Prostate gland (tissue), 2 donors: Measurements from ENCODE around the gene SVOP. TPM values are rescaled to one million over a fixed set of nuclear protein-coding genes. Genes with fewer than 3 reads are reported as not detected.

Source experiments
- DNase-seq: peaks from one replicate; pipeline ENCODE4 v3.0.0-alpha.2; 2019; ENCODE audit warnings: low spot score
- H3K27ac ChIP-seq, 2 donors: fragments of 200-600 bp; sonication (generic); 2 replicates each; pipeline ENCODE4 v1.5.1; 2017 to 2019
- H3K27me3 ChIP-seq: fragments of 200-600 bp; sonication (generic); replicated peaks from 2 replicates; pipeline ENCODE4 v1.5.1; 2019; ENCODE audit not compliant: insufficient read depth
- H3K36me3 ChIP-seq, 2 donors: fragments of 200-600 bp; sonication (generic); 1 replicate in 1 of 2; 2 replicates in 1 of 2; pipeline versions ENCODE4 v1.5.1 to v1.8.1; 2017 to 2019
- H3K4me1 ChIP-seq: fragments of 200-600 bp; sonication (generic); replicated peaks from 2 replicates; pipeline ENCODE4 v1.5.1; 2019
- H3K4me3 ChIP-seq, 2 donors: fragments of 200-600 bp; sonication (generic); 2 replicates each; pipeline ENCODE4 v1.5.1; 2017 to 2019
- H3K9me3 ChIP-seq: fragments of 200-600 bp; sonication (generic); 2 replicates; pipeline ENCODE4 v1.5.1; 2017
- CTCF ChIP-seq, 4 experiments: fragments of 200-600 bp in 2 of 4; fragments of 450-650 bp in 2 of 4; sonication (generic) in 2 of 4; IDR thresholded peaks; 1 replicate in 3 of 4; 2 replicates in 1 of 4; pipeline ENCODE4 v1.5.1; 2016 to 2019; ENCODE audit warnings: antibody characterized with exemption in 4 of 4, mild to moderate bottlenecking in 2 of 4, moderate library complexity in 2 of 4
- POLR2A ChIP-seq: fragments of 450-650 bp; IDR thresholded peaks from one replicate; pipeline ENCODE4 v1.6.1; 2016; ENCODE audit warnings: antibody characterized with exemption, mild to moderate bottlenecking
- POLR2AphosphoS5 ChIP-seq: sonication (generic); formaldehyde crosslinking; IDR thresholded peaks from one replicate; pipeline ENCODE4 v1.6.1; 2017; ENCODE audit warnings: antibody characterized with exemption
- WGBS: methylation state at CpG from one replicate; pipeline ENCODE4 v1.1.5; 2018; 5-methylcytosine and 5-hydroxymethylcytosine counted together
- intact Hi-C: fragments of 100-400 bp; cut with DNase I; formaldehyde crosslinking; loops from one replicate; pipeline ENCODE4 v1.14.2; 2022
- total RNA-seq, 2 donors: library from RNA; depleted of rRNA; stranded (reverse); fragments of >200 nt; gene quantifications; one replicate each; pipeline ENCODE4 v1.1.0, GENCODE V29; 2016

Gene SVOP
- total RNA-seq, 2 donors from 2014 or later: 0.06 TPM; not detected in 1

DNA sequence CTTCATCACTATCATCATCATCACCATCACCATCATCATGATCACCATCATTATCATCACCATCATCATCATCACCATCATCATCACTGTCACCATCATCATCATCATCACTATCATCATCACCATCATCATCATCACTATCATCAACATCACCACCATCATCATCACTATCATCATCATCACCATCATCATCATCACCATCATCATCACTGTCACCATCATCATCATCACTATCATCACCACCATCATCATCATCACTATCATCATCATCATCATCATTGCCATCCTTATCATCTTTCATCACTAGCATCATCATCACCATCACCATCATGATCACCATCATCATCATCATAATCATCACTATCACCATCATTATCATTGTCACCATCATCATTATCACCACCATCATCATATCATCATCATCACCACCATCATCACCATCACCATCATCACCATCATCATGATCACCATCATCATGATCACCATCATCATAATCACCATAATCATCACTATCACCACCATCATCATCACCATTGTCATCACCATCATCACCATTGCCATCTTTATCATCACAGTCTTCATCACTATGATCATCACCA lies 38.1 kb downstream of the SVOP start:
- H3K4me1 ChIP-seq: no peaks in the 10 kb centered on the region
- H3K9me3 ChIP-seq: no peaks in the 10 kb centered on the region
- intact Hi-C loops: no loop called here
- TF ChIP-seq POLR2AphosphoS5: no peak
- TF ChIP-seq POLR2A: no peak
- no peak for TF ChIP-seq CTCF (IDR thresholded peaks at IDR 0.05)
- H3K4me3 ChIP-seq: no peak overlapping the region
- no peaks in the 10 kb centered on the region for H3K36me3 ChIP-seq
- no peaks in the 10 kb centered on the region for H3K27me3 ChIP-seq
- H3K27ac ChIP-seq: no peak overlapping the region
- DNase-seq: no peak

DNA sequence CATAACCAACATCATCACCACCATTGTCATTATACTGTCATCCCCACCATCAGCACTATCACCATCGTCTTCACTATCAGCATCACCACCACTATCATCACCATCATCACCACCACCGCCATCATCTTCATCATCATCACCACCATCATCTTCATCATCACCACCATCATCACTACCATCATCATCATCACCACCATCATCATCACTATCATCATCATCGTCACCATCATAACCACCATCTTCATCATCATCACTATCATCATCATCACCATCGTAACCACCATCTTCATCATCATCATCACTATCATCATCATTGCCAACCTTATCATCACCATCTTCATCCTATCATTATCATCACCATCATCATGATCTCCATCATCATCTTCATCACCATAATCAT lies 39.0 kb downstream of the SVOP start:
- H3K27me3 ChIP-seq: no peaks in the 10 kb centered on the region

GRCh38 chr12:108980831-108981618 lies 39.8 kb downstream of the SVOP start:
- H3K27ac ChIP-seq: no peak overlapping the region
- H3K4me1 ChIP-seq: no peaks in the 10 kb centered on the region
- H3K4me3 ChIP-seq: no peak overlapping the region
- H3K27me3 ChIP-seq: no peaks in the 10 kb centered on the region
- H3K36me3 ChIP-seq: no peaks in the 10 kb centered on the region
- WGBS: 52% methylated on average over 9 of the region's 9 CpGs
- intact Hi-C loops: no loop called here
- no peak for DNase-seq
- no peaks in the 10 kb centered on the region for H3K9me3 ChIP-seq
- TF ChIP-seq POLR2A: no peak

More for the DNA sequence above, 39.0 kb downstream of the SVOP start:
- Histone ChIP-seq H3K36me3 (no peaks in the 10 kb centered on the region), H3K27ac (no peak overlapping the region), H3K4me3 (no peak overlapping the region), H3K9me3 (no peaks in the 10 kb centered on the region), H3K4me1 (no peaks in the 10 kb centered on the region)
- no peak for DNase-seq
- WGBS: 82% methylated on average over 4 of the region's 4 CpGs
- intact Hi-C loops: no loop called here
- TF ChIP-seq POLR2A (no peak), POLR2AphosphoS5 (no peak), CTCF (IDR thresholded peaks at IDR 0.05) (no peak)

DNA sequence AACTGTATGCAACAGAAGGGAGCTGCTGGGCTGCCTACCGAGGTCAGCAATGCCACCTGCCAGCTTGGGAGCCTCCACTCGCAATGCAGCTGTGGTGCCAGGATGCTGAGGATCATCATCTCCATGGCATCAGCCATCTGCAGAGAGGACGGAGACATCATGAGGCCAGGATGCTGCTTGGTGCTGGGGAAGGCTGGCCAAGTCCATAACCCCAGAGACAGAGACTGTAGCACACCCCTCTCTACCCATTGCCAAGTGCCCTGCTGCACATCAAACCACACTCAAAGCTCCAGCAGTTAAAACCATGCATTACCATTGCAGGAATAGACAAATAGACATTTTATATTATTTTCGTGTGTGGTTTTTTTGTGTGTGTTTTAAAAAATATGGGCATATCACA lies 43.5 kb downstream of the SVOP start:
- 82% methylated on average over 4 of the region's 4 CpGs for WGBS
- TF ChIP-seq POLR2A (no peak), POLR2AphosphoS5 (no peak), CTCF (IDR thresholded peaks at IDR 0.05) (no peak)
- Histone ChIP-seq H3K9me3 (no peaks in the 10 kb centered on the region), H3K36me3 (no peaks in the 10 kb centered on the region), H3K4me3 (no peak overlapping the region), H3K27ac (no peak overlapping the region), H3K27me3 (no peaks in the 10 kb centered on the region), H3K4me1 (no peaks in the 10 kb centered on the region)
- no peak for DNase-seq
- intact Hi-C loops: no loop called here

- no peaks in the 10 kb centered on the region for H3K4me1 ChIP-seq
- intact Hi-C loops: no loop called here
- no peaks in the 10 kb centered on the region for H3K36me3 ChIP-seq
- no peak for DNase-seq
- WGBS: 54% methylated on average over 2 of the region's 2 CpGs
- no peaks in the 10 kb centered on the region for H3K27me3 ChIP-seq
- H3K4me3 ChIP-seq: no peak overlapping the region
- no peak for TF ChIP-seq POLR2AphosphoS5
- no peak for TF ChIP-seq POLR2A
- no peak for TF ChIP-seq CTCF (IDR thresholded peaks at IDR 0.05)
- no peaks in the 10 kb centered on the region for H3K9me3 ChIP-seq
- no peak overlapping the region for H3K27ac ChIP-seq
Observed at GRCh38 chr12:108975024-108975593, 45.8 kb downstream of the SVOP start.
